Stimulated activated CD4-positive, alpha-beta T cell treated with anti-CD3 and anti-CD28 coated beads, Interleukin-4, amount 100 ng/mL, for 48 hours (primary cell): ENCODE measurements around the gene LRRC8C.

Experiments
- DNase-seq, 2 donors: peaks; one replicate each; pipeline ENCODE4 v3.0.0-alpha.2; 2020; ENCODE audit warnings: low read depth in 2 of 2

The LRRC8C gene

GRCh38 chr1:89732643-89733222 is 99.8 kb downstream of the LRRC8C start:
- no peak for DNase-seq

- no peak for DNase-seq
Measured at GRCh38 chr1:89733748-89734147, 100.8 kb downstream of the LRRC8C start.

- no peak for DNase-seq
Measured at GRCh38 chr1:89734442-89734841, 101.5 kb downstream of the LRRC8C start.

GRCh38 chr1:89735479-89735878 is 102.6 kb downstream of the LRRC8C start:
- DNase-seq, result no peak

DNA sequence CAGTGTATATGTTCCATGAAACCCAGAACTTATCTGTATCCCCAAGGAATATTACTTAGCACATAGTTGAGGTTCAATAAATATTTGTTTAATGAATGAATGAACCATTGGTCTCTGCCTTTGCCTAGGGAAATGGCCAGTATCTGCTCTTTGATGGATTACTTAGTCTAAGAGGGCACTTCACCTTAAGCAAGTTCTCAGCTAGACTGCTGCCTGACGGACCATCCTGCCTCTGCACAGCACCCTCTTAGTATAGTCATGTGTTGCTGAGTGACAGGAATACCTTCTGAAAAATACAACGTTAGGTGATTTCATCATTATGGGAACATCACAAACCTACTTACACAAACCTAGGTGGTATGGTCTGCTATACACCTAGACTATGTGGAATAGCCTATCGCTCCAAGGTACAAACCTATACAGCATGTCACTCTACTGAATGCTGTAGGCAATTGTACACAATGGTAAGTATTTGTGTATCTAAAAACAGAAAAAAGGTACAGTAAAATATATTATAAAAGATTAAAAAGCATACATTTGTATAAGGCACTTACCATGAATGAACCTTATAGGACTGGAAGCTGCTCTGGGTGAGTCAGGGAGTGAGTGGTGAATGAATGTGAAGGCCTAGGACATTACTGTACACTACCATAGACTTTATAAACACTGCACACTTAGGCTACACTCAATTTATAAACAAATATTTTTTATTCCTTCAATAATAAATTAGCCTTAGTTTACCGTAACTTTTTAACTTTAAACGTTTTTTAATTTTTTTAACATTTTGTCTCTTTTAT is 104.2 kb downstream of the LRRC8C start:
- no peak for DNase-seq

GRCh38 chr1:89737985-89738510 is 105.1 kb downstream of the LRRC8C start:
- DNase-seq, result no peak

GRCh38 chr1:89739013-89739843 is 106.3 kb downstream of the LRRC8C start:
- peak in 1 of 2 donors; percentile 49 for DNase-seq

- DNase-seq, result no peak
Measured at GRCh38 chr1:89739844-89740216, 106.9 kb downstream of the LRRC8C start.

DNA sequence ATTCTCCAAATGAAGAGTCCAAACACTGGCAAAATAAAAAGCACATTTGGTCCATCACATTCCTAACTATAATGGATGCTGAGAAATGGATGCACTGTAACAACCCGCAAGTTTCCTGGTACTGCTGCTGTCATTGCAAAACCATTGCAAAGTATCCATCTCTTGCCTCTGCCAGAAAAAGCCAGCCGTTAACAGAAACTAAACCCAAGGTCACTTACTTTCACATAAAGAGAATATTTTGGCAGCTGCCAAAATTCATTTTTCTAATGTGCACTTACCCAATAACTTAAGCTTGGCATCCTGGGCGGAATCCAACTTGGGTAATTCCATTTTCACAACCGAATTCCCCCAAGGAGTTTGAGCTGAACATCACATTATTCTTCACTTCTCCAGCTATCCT is 110.9 kb downstream of the LRRC8C start:
- DNase-seq, result no peak

- no peak for DNase-seq
Measured at GRCh38 chr1:89746424-89747149, 113.7 kb downstream of the LRRC8C start.

DNA sequence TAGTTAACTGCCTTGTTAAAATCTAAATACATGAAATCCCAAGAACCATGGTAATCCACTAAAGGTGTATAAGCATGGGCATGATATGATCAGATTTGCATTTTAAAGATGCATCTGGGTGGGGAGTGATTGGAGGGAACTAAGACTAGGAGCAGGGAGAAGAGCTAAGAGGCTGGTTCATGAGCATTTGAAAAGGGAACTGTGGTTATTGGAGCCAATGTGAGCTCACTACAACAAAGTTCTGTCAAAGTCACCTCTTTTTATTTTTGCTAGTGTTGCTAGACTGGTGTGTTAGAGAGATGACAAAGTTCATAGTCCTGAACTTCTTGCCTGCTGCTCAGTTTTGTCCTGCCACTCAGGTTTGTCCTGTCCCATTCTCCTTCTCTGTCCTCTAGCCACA is 120.8 kb downstream of the LRRC8C start:
- no peak for DNase-seq

DNA sequence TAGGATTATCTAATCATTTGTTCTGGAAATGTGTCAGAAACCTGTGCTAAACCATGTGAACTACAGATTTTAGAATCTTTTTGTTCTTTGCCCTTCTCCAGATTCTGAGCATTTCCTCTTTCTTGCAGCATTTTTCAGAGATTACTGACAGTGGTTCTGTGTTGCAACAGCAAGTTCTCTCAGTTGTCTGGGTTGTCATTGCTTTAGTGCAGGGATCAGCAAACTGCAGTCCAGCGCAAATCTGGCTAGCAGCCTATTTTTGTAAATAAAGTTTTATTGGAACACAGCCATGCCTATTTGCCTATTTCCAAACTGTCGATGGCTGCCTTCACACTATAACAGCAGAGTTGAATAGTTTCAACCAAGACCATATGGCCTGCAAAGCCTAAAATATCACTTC is 121.6 kb downstream of the LRRC8C start:
- no peak for DNase-seq

GRCh38 chr1:89755591-89755990 is 122.7 kb downstream of the LRRC8C start:
- DNase-seq, result no peak

DNA sequence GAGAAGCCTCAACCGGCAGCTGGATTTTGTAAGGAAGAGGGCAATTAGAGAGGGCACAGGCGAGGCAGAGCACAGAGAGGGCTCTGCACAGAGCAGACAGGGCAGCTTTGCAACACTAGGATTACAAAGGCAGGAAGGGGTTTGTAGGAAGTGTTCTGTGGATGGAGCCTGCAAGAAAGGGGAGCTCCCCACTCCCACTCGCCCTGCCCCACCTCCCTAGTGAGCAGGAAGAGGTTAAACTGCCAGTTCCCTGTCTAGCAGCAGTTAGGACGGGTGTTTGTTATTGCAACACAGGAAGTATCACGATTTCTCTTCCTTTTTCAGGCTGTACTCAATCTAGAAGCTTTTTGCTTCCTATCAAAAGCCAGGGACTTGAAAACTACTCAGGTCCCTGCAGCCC is 124.6 kb downstream of the LRRC8C start:
- DNase-seq, result peak in 1 of 2 donors; percentile 37

GRCh38 chr1:89758156-89758555 is 125.2 kb downstream of the LRRC8C start:
- no peak for DNase-seq

DNA sequence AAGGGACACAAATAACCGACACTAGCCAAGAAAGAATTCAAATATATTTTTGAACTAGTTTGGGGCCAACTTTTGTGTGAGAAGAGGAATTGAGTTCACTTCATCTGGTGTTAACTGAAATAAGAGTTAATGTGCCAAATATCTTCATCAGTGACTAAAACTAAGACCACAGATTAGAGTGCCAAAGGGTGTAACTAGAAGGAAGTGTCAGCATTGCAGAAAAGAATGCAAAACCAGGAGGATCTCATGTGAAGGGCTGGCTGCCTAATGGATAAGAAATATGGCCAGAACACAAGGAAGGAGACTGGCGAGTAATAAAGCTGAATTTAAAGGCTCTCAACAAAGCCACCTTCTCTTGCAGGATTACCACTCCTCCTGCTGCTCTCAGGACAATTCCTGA is 126.1 kb downstream of the LRRC8C start:
- DNase-seq, result no peak

- DNase-seq, result no peak
Measured at GRCh38 chr1:89760496-89760895, 127.6 kb downstream of the LRRC8C start.

DNA sequence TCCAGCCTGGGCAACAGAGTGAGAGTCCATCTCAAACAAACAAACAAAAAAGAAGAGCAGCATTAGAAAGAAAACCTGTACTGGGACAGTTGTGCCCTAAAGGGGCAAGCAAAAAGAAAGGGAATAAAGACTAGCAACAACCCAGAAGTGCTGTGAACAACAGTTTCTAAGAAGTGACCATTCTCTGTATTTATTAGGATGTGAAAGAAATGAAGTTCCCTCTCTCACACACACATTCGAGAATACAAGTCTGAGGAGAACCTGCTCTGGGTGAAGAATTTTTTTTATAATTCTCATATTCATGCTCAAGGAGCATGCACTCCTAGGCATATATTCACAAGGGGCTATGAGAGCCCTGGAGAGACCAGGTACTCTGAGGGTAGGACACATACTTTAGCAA is 128.4 kb downstream of the LRRC8C start:
- no peak for DNase-seq

- DNase-seq, result no peak
Measured at GRCh38 chr1:89761901-89762300, 129.0 kb downstream of the LRRC8C start.

GRCh38 chr1:89762386-89762778 is 129.5 kb downstream of the LRRC8C start:
- no peak for DNase-seq

DNA sequence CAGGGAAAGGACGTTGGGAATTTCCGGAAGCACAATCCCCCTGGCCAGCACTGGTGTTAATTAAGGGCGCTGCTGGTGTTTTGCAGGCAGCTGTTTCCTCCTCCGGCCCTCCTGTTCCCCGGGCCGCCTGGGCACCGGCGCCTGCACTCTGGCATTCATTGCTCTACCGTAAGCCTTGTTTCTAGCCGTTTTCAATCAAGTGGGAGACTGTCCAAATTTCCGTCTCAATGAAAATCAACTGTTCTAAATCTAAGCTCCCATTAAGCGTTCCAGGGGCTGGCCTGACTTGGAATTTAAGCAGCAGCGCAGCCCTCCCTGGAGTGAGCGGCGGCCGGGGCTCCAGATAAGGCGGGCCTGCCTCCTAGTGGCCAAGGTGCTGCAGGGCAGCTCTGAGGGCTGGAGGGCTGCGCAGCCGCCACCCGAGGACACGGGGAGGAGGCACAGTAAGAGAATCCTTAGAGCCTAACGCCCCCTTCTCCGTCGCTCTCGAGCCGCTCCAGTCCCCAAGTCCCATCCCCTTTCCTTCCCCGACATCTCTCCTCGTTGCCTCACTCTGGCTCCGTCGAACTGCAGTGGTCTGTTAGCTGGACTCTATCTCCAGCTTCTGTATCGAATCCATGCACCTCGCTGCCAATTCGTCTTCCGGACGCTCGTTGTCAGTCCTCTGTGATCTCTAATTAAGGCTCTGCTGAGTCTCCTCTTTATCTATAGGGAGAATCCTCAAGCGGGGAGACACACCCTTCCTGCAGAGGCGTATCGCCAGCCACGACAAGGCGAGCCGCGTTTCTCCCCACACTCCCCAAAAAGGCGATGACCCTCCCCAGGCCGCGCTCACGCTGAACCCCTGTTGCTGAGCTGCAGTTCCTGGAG is 130.1 kb downstream of the LRRC8C start:
- peak; percentile 83 to 85 for DNase-seq
